Glutamatergic neuron (in vitro differentiated cells): Measurements from ENCODE around the gene SPINK5. TPM values are rescaled to one million over a fixed set of nuclear protein-coding genes. Genes with fewer than 3 reads are reported as not detected.

Experiments
- DNase-seq: peaks from one replicate; pipeline ENCODE4 v3.0.0; 2022
- H3K27ac Mint-ChIP-seq: one replicate; pipeline ENCODE4 v1.8.0; 2020; ENCODE audit warnings: mild to moderate bottlenecking, mixed read lengths, inconsistent platforms; ENCODE audit not compliant: unreplicated experiment
- H3K27me3 Mint-ChIP-seq: one replicate; pipeline ENCODE4 v1.8.0; 2020; ENCODE audit warnings: mild to moderate bottlenecking, moderate library complexity, mixed read lengths, inconsistent platforms; ENCODE audit not compliant: unreplicated experiment
- H3K36me3 Mint-ChIP-seq: one replicate; pipeline ENCODE4 v1.8.0; 2020; ENCODE audit warnings: mild to moderate bottlenecking, mixed read lengths, inconsistent platforms; ENCODE audit not compliant: unreplicated experiment
- H3K4me1 Mint-ChIP-seq: one replicate; pipeline ENCODE4 v1.8.0; 2020; ENCODE audit warnings: mild to moderate bottlenecking, low read depth, mixed read lengths, inconsistent platforms; ENCODE audit not compliant: unreplicated experiment
- H3K4me3 Mint-ChIP-seq: one replicate; pipeline ENCODE4 v1.8.0; 2020; ENCODE audit warnings: mild to moderate bottlenecking, mixed read lengths, inconsistent platforms; ENCODE audit not compliant: unreplicated experiment
- H3K9me3 Mint-ChIP-seq: one replicate; pipeline ENCODE4 v1.8.0; 2020; ENCODE audit warnings: mild to moderate bottlenecking, moderate library complexity, mixed read lengths, inconsistent platforms; ENCODE audit not compliant: unreplicated experiment
- total RNA-seq: library from RNA; stranded (reverse); fragmentation: NEBNext Ultra II Directional; extraction: Animal tissue kit (Norgen Biotek cat#: 25700); gene quantifications from one replicate; pipeline ENCODE4 v1.2.1, GENCODE V29; 2021; ENCODE audit not compliant: unreplicated experiment
- TF ChIP-seq, protein P1 (sequence below): fragments of 200-600 bp; sonication (generic); IDR thresholded peaks from one replicate; pipeline ENCODE4 v1.5.0; 2021; ENCODE audit not compliant: partially characterized antibody, unreplicated experiment

Gene SPINK5
- total RNA-seq, 1 donor from 2014 or later: 7.5 TPM

DNA sequence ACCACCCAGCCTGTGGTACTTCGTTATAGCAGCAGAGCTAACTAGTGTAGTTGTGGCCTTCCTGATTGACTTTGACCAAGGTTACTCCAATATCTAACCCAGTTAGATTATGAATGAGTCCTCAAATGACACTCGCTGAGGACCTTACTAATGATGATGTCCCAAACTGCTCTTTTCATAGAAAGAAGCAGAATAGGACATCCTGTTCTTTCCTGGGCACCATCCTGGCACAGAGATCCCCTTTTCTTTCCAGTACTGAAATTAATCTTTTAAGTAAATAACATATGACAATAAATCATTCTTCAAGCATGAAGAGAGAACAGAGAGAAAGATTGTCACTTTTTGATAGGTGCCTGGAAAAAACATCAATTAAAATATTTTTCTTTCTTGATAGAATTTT is 77.9 kb downstream of the SPINK5 start:
- no peaks in the 10 kb centered on the region for H3K9me3 Mint-ChIP-seq
- no peak overlapping the region for H3K27ac Mint-ChIP-seq
- H3K4me1 Mint-ChIP-seq: no peaks in the 10 kb centered on the region
- no peak overlapping the region for H3K4me3 Mint-ChIP-seq
- TF ChIP-seq, protein P1, sequence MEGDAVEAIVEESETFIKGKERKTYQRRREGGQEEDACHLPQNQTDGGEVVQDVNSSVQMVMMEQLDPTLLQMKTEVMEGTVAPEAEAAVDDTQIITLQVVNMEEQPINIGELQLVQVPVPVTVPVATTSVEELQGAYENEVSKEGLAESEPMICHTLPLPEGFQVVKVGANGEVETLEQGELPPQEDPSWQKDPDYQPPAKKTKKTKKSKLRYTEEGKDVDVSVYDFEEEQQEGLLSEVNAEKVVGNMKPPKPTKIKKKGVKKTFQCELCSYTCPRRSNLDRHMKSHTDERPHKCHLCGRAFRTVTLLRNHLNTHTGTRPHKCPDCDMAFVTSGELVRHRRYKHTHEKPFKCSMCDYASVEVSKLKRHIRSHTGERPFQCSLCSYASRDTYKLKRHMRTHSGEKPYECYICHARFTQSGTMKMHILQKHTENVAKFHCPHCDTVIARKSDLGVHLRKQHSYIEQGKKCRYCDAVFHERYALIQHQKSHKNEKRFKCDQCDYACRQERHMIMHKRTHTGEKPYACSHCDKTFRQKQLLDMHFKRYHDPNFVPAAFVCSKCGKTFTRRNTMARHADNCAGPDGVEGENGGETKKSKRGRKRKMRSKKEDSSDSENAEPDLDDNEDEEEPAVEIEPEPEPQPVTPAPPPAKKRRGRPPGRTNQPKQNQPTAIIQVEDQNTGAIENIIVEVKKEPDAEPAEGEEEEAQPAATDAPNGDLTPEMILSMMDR: no peak
- no peaks in the 10 kb centered on the region for H3K36me3 Mint-ChIP-seq
- DNase-seq: no peak
- H3K27me3 Mint-ChIP-seq: no peaks in the 10 kb centered on the region

DNA sequence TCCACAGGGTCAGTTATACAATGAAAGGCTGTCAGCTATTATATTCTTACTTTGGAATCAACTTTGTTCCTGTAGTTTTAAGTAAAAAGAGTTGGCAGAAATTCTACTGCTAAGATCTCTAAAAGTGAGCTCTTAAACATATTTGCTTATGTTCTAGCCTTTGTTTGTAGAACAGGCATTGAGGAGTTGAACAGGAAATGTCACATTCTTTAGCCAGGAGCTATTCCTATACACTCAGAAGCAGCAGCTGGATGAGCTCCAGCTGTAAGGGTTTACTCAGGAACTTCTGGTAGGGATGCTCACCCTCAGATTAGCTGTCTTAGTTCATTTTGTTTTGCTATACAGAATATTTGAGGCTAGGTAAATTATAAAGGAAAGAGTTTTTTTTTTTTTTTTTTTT is 82.1 kb downstream of the SPINK5 start:
- Mint-ChIP-seq H3K4me3 (no peak overlapping the region), H3K4me1 (no peaks in the 10 kb centered on the region), H3K9me3 (no peaks in the 10 kb centered on the region), H3K27ac (no peak overlapping the region), H3K27me3 (no peaks in the 10 kb centered on the region), H3K36me3 (no peaks in the 10 kb centered on the region)
- TF ChIP-seq, protein P1: no peak
- DNase-seq: no peak

- H3K4me3 Mint-ChIP-seq: no peak overlapping the region
- no peak overlapping the region for H3K27ac Mint-ChIP-seq
- H3K9me3 Mint-ChIP-seq: no peaks in the 10 kb centered on the region
- no peak for DNase-seq
- H3K36me3 Mint-ChIP-seq: no peaks in the 10 kb centered on the region
- TF ChIP-seq, protein P1: no peak
- no peaks in the 10 kb centered on the region for H3K4me1 Mint-ChIP-seq
- H3K27me3 Mint-ChIP-seq: no peaks in the 10 kb centered on the region
Observed at GRCh38 chr5:148146487-148146886, 82.7 kb downstream of the SPINK5 start.

- Mint-ChIP-seq H3K4me1 (no peaks in the 10 kb centered on the region), H3K9me3 (no peaks in the 10 kb centered on the region), H3K27ac (no peak overlapping the region), H3K4me3 (no peak overlapping the region), H3K36me3 (no peaks in the 10 kb centered on the region), H3K27me3 (no peaks in the 10 kb centered on the region)
- TF ChIP-seq, protein P1: no peak
- DNase-seq: no peak
Observed at GRCh38 chr5:148147415-148147814, 83.6 kb downstream of the SPINK5 start.

DNA sequence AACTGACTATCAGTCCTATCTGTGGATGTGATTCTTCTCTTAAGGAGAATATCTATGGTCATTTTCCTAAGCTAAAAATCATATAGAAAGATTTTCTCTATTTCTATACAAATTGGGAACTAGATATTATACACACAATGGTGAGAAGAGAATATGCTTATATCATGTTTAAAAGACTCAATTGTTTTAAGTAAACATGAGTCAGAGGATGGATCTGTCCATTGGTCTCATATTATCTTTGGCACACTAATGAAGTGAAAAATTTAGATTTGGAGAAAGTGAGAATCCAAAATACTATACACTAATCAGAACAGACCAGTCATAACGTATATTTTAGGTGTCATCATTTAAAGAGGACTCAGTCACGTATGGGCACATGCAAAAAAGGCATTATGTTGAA is 88.1 kb downstream of the SPINK5 start:
- Mint-ChIP-seq H3K4me3 (no peak overlapping the region), H3K36me3 (no peaks in the 10 kb centered on the region), H3K27ac (no peak overlapping the region), H3K4me1 (no peaks in the 10 kb centered on the region), H3K9me3 (no peaks in the 10 kb centered on the region), H3K27me3 (peaks cover 2% of the 10 kb centered on the region)
- TF ChIP-seq, protein P1: no peak
- DNase-seq: no peak
